ENCODE measurements around the gene ENOX2.

ENOX2 gene

GRCh38 chrX:130902446-130902782, 595 bp downstream of the ENOX2 start:
- no peaks in the 10 kb centered on the region for H3K36me3 ChIP-seq (ENCODE audit: insufficient read depth, low read length)
- H3K27me3 ChIP-seq (ENCODE audit: insufficient read depth, low read length) = no peaks in the 10 kb centered on the region
- H3K9me3 ChIP-seq (ENCODE audit: low read length) = no peaks in the 10 kb centered on the region
- peaks cover 3% of the 10 kb centered on the region for H3K4me1 ChIP-seq (ENCODE audit: insufficient read depth, low read length)
- peak overlapping the region; percentile 79 for H3K4me3 ChIP-seq (ENCODE audit: low read length)
- H2AFZ ChIP-seq (ENCODE audit: low read depth, low read length) = peak overlapping the region; percentile 58

DNA sequence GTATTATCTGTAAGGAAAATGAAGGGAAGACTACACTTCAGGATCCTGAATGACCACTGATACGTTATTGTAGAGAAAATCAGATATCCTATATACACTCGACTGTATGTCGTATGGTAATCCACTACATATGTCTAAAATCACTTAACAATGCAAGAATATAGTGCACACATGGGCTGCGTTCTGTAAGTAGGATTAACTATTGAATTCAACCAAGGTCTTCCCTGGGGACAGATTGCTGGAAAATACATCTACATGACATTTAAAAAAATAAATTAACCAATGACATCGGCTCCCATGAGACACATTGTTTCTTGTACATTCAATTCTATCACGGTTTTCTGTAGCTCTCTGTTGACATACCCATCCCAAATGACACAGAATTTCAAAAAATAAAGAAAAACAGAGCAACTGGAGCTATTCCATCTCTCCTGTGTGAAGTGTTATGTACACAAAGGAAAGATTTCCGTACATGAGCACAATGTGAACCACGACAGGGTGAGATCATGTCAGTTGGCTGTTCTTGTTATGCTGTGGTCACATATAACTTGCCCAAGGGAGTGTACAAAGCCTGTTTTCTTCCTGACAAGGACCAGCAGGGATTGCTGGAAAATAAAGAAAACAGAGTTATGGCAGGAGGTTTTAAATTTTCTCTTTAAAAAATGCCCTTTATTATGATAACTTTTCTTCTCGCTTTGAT, 6.1 kb downstream of the ENOX2 start:
- no peaks in the 10 kb centered on the region for H3K27me3 ChIP-seq (ENCODE audit: insufficient read depth, low read length)
- H3K4me3 ChIP-seq (ENCODE audit: low read length) = no peak overlapping the region

GRCh38 chrX:130896026-130896425, 7.0 kb downstream of the ENOX2 start:
- Histone ChIP-seq H2AFZ (ENCODE audit: low read depth, low read length) (no peak overlapping the region), H3K4me1 (ENCODE audit: insufficient read depth, low read length) (no peaks in the 10 kb centered on the region), H3K9me3 (ENCODE audit: low read length) (no peaks in the 10 kb centered on the region), H3K36me3 (ENCODE audit: insufficient read depth, low read length) (no peaks in the 10 kb centered on the region), H3K27me3 (ENCODE audit: insufficient read depth, low read length) (no peaks in the 10 kb centered on the region), H3K4me3 (ENCODE audit: low read length) (no peak overlapping the region)

More for the DNA sequence above, 6.1 kb downstream of the ENOX2 start:
- Histone ChIP-seq H2AFZ (ENCODE audit: low read depth, low read length) (no peak overlapping the region), H3K4me1 (ENCODE audit: insufficient read depth, low read length) (no peaks in the 10 kb centered on the region), H3K36me3 (ENCODE audit: insufficient read depth, low read length) (no peaks in the 10 kb centered on the region), H3K9me3 (ENCODE audit: low read length) (no peaks in the 10 kb centered on the region)

- Histone ChIP-seq H2AFZ (ENCODE audit: low read depth, low read length) (no peak overlapping the region), H3K27me3 (ENCODE audit: insufficient read depth, low read length) (no peaks in the 10 kb centered on the region), H3K4me3 (ENCODE audit: low read length) (no peak overlapping the region), H3K4me1 (ENCODE audit: insufficient read depth, low read length) (no peaks in the 10 kb centered on the region), H3K9me3 (ENCODE audit: low read length) (no peaks in the 10 kb centered on the region), H3K36me3 (ENCODE audit: insufficient read depth, low read length) (no peaks in the 10 kb centered on the region)
Measured at GRCh38 chrX:130895299-130895698, 7.7 kb downstream of the ENOX2 start.

DNA sequence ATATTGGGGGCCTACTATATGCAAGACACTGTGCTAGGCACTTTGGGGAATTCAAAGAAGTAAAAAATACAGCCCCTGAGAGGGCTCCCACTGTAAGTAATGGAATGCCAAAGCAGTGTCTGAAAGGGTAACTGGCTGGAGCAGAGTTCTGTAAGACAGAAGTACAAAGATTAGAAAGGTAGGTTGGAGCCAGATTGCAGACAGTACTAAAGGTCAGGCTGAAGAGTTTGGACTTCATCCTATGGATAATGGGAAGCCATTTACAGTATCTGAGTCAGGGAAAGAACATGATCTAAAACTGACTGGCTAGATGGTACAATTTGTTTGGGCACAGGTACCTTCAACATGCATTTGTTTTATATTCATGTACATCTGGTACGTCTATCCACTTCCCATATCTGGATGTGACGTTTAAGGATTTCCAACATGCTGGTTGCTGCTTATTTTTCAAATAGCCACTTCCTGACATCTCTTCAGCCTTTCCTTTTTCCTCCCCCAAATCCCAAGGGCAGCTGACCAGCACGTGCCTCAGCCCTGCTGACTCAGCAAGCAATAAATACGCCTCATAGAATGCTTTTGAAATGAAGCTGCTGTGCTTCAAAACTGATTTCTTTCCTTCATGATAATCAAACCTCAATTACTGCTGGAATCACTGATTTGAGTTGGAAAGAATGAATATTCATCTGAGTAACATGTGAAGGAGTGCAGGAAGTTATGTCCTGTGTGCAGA, 9.5 kb downstream of the ENOX2 start:
- no peaks in the 10 kb centered on the region for H3K4me1 ChIP-seq (ENCODE audit: insufficient read depth, low read length)
- H3K4me3 ChIP-seq (ENCODE audit: low read length) = no peak overlapping the region

DNA sequence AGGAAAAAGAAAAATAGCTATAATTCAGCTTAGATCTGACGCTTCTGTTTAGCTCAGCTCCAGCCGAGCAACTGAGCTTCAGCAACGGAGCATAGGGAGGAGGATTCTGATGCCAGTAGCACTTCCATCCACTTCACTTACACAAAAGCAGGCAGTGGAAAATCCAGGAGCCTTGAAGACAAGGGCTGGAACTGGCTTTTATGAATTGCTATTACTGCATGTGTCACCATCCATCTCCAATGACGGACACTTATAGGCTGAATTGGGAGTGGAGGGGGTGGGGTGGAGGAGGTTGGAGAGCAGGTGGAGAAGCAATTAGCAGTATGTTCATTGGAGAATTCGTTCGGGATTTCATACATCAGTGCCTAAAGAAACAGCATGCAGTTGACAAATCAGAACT, 15.6 kb downstream of the ENOX2 start:
- Histone ChIP-seq H3K36me3 (ENCODE audit: insufficient read depth, low read length) (no peaks in the 10 kb centered on the region), H3K9me3 (ENCODE audit: low read length) (no peaks in the 10 kb centered on the region), H2AFZ (ENCODE audit: low read depth, low read length) (no peak overlapping the region), H3K4me1 (ENCODE audit: insufficient read depth, low read length) (peaks cover 3% of the 10 kb centered on the region), H3K4me3 (ENCODE audit: low read length) (no peak overlapping the region), H3K27me3 (ENCODE audit: insufficient read depth, low read length) (no peaks in the 10 kb centered on the region)

More for the DNA sequence above, 9.5 kb downstream of the ENOX2 start:
- no peak overlapping the region for H2AFZ ChIP-seq (ENCODE audit: low read depth, low read length)
- no peaks in the 10 kb centered on the region for H3K36me3 ChIP-seq (ENCODE audit: insufficient read depth, low read length)
- H3K27me3 ChIP-seq (ENCODE audit: insufficient read depth, low read length) = no peaks in the 10 kb centered on the region
- H3K9me3 ChIP-seq (ENCODE audit: low read length) = no peaks in the 10 kb centered on the region

DNA sequence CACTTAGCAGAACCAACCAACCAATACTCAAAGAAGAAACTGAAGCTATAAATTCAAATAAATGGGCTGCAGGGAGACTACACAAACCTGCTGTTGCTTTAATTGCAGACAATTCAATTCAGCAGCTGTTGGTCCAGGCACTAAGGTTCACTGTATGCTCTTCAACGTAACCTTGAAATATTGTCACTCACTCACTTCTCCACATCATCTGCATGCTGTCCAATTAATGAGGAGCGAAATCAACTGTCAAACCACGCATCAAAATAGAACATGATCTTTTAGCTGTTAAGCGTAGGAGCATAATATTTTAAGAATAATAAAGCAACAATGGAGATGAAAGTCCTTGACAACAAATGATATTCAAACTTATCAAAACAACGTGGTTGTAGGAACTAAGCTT, 17.0 kb downstream of the ENOX2 start:
- no peaks in the 10 kb centered on the region for H3K9me3 ChIP-seq (ENCODE audit: low read length)
- H2AFZ ChIP-seq (ENCODE audit: low read depth, low read length) = no peak overlapping the region
- no peak overlapping the region for H3K4me3 ChIP-seq (ENCODE audit: low read length)
- H3K36me3 ChIP-seq (ENCODE audit: insufficient read depth, low read length) = no peaks in the 10 kb centered on the region
- H3K27me3 ChIP-seq (ENCODE audit: insufficient read depth, low read length) = no peaks in the 10 kb centered on the region
- peaks cover 3% of the 10 kb centered on the region for H3K4me1 ChIP-seq (ENCODE audit: insufficient read depth, low read length)

DNA sequence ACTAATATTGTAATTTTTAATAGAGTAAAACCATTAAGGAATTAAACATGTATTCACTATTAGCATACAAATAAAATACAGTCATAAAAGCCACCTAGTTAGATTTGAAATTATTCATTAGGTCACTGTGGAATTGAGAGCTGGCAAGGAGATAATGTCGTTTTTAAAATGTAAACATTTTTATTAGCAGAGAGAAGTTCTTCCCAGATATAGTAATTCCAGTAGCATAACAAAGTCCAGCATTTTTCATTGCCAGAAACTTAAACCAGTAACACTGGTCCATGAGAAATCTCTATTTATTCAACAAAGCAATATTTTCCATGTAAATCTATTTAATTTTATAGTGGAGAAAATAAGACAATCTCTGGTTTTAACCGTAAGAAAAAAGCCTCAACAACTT, 17.5 kb downstream of the ENOX2 start:
- Histone ChIP-seq H2AFZ (ENCODE audit: low read depth, low read length) (no peak overlapping the region), H3K4me3 (ENCODE audit: low read length) (no peak overlapping the region)

DNA sequence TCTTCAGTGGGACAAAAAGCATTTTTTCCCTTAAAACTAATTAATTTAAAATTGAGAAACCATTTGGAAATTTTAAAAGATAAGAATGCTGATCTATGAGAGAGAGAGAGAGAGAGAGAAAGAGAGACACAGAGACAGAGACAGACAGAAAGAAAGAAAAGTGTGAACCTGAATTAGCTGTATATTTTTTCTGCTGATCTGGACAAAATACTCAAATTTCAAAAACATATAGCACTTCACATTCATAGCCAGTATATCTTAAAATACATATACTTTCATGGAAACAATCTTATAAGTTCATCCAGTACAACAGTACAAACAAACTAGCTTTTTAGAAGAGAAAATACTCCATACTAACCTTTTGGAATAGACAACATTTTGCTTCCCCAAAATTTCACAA, 18.4 kb downstream of the ENOX2 start:
- no peaks in the 10 kb centered on the region for H3K9me3 ChIP-seq (ENCODE audit: low read length)
- peaks cover 12% of the 10 kb centered on the region for H3K4me1 ChIP-seq (ENCODE audit: insufficient read depth, low read length)
- no peak overlapping the region for H3K4me3 ChIP-seq (ENCODE audit: low read length)
- H3K27me3 ChIP-seq (ENCODE audit: insufficient read depth, low read length) = no peaks in the 10 kb centered on the region
- no peak overlapping the region for H2AFZ ChIP-seq (ENCODE audit: low read depth, low read length)
- H3K36me3 ChIP-seq (ENCODE audit: insufficient read depth, low read length) = no peaks in the 10 kb centered on the region

More for the DNA sequence above, 17.5 kb downstream of the ENOX2 start:
- Histone ChIP-seq H3K4me1 (ENCODE audit: insufficient read depth, low read length) (peaks cover 5% of the 10 kb centered on the region), H3K36me3 (ENCODE audit: insufficient read depth, low read length) (no peaks in the 10 kb centered on the region), H3K27me3 (ENCODE audit: insufficient read depth, low read length) (no peaks in the 10 kb centered on the region), H3K9me3 (ENCODE audit: low read length) (no peaks in the 10 kb centered on the region)

GRCh38 chrX:130879869-130880268, 23.1 kb downstream of the ENOX2 start:
- peaks cover 13% of the 10 kb centered on the region for H3K4me1 ChIP-seq (ENCODE audit: insufficient read depth, low read length)
- H3K9me3 ChIP-seq (ENCODE audit: low read length) = no peaks in the 10 kb centered on the region
- H3K27me3 ChIP-seq (ENCODE audit: insufficient read depth, low read length) = no peaks in the 10 kb centered on the region
- no peaks in the 10 kb centered on the region for H3K36me3 ChIP-seq (ENCODE audit: insufficient read depth, low read length)
- no peak overlapping the region for H2AFZ ChIP-seq (ENCODE audit: low read depth, low read length)
- no peak overlapping the region for H3K4me3 ChIP-seq (ENCODE audit: low read length)

DNA sequence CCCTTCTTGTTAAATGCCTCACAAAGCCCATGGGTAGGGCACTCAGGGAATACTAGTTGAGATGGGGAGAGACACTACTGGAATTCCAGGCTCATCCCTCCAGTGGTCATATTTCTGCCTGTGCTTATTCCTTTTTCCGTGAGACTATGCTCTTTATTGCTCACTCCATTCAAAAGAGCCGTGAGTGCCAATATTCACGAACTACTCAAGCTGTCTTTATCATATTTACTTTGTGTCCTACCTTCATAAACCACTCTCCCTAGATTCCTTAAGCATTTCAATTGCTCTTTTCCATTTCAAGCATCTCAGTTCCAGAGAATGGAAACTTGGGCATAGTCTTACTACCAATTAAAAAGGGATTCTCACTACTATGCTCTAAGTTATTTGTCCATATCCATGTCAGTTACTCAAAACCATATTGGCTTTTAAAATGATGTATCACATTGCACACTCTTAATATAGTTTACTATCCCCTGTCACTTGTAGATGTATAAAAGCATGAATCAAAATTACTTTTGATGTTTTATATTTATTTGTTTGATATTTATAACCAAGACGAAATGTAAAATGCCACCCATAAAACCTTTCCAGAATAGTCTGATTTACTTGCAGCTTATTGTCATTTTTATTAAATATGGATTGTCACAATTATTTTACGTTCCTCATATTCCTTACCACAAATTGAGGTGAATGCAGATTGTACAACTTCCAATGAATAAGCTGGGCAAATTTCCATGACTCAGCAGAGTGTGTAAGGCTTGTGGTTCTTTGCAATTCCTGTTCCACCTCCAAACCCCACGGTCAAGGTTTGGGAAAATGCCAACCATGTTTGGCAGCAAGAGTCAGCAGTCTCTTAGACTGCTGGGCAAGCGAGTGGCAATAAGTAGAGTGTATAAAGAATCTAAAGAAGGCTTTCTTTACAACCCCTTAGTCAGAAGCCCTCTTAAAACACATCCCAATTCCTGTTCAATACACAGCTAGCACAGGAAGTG, 24.4 kb downstream of the ENOX2 start:
- no peak overlapping the region for H3K4me3 ChIP-seq (ENCODE audit: low read length)
- no peaks in the 10 kb centered on the region for H3K27me3 ChIP-seq (ENCODE audit: insufficient read depth, low read length)
- H3K4me1 ChIP-seq (ENCODE audit: insufficient read depth, low read length) = peaks cover 13% of the 10 kb centered on the region
- no peaks in the 10 kb centered on the region for H3K36me3 ChIP-seq (ENCODE audit: insufficient read depth, low read length)
- no peaks in the 10 kb centered on the region for H3K9me3 ChIP-seq (ENCODE audit: low read length)
- H2AFZ ChIP-seq (ENCODE audit: low read depth, low read length) = no peak overlapping the region

- no peak overlapping the region for H2AFZ ChIP-seq (ENCODE audit: low read depth, low read length)
- no peaks in the 10 kb centered on the region for H3K9me3 ChIP-seq (ENCODE audit: low read length)
- no peak overlapping the region for H3K4me3 ChIP-seq (ENCODE audit: low read length)
- no peaks in the 10 kb centered on the region for H3K27me3 ChIP-seq (ENCODE audit: insufficient read depth, low read length)
- peaks cover 13% of the 10 kb centered on the region for H3K4me1 ChIP-seq (ENCODE audit: insufficient read depth, low read length)
- H3K36me3 ChIP-seq (ENCODE audit: insufficient read depth, low read length) = no peaks in the 10 kb centered on the region
Measured at GRCh38 chrX:130877892-130878341, 25.1 kb downstream of the ENOX2 start.

DNA sequence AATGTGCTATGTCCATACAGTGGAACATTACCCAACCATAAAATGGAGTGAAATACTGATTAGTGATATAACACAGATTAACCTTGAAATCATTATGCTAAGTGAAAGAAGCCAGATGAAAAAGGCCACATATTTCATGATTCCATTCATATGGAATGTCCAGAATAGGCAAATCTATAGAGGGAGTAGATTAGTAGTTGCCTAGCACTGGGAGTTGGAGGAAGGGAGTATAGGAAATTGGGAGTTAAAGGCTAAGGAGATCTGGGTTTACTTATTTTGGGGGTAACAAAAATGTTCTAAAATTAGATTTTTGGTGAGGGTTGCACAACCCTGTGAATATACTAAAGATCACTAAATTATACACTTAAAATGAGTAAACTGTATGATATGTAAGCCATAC, 26.8 kb downstream of the ENOX2 start:
- Histone ChIP-seq H3K36me3 (ENCODE audit: insufficient read depth, low read length) (no peaks in the 10 kb centered on the region), H3K4me3 (ENCODE audit: low read length) (no peak overlapping the region), H2AFZ (ENCODE audit: low read depth, low read length) (no peak overlapping the region), H3K9me3 (ENCODE audit: low read length) (no peaks in the 10 kb centered on the region), H3K4me1 (ENCODE audit: insufficient read depth, low read length) (peaks cover 13% of the 10 kb centered on the region), H3K27me3 (ENCODE audit: insufficient read depth, low read length) (no peaks in the 10 kb centered on the region)

All from neuron (in vitro differentiated cells).